ENCODE results near the gene RBM46.
"Not testable (repeated sequence)": the region's sequence is repeated elsewhere in the genome, so short reads cannot be mapped to it uniquely, and the experiment has no call there.

RBM46 gene

GRCh38 chr4:154838155-154838554 is 57.1 kb downstream of the RBM46 start:
- no peak for DNase-seq

GRCh38 chr4:154838694-154839093 is 57.6 kb downstream of the RBM46 start:
- no peak for DNase-seq

- no peak for DNase-seq
Measured at GRCh38 chr4:154854362-154854761, 73.3 kb downstream of the RBM46 start.

- DNase-seq = no peak
Measured at GRCh38 chr4:154858166-154858565, 77.1 kb downstream of the RBM46 start.

GRCh38 chr4:154868414-154869194 is 87.5 kb downstream of the RBM46 start:
- DNase-seq = no peak

- DNase-seq = no peak
Measured at GRCh38 chr4:154869301-154869700, 88.2 kb downstream of the RBM46 start.

GRCh38 chr4:154872198-154872597 is 91.1 kb downstream of the RBM46 start:
- no peak for DNase-seq

- not testable (repeated sequence) for DNase-seq
Measured at GRCh38 chr4:154874049-154874448, 93.0 kb downstream of the RBM46 start.

- no peak for DNase-seq
Measured at GRCh38 chr4:154877110-154877760, 96.2 kb downstream of the RBM46 start.

Data from NCI-H1930 (cell line).